ENCODE data around the gene PLAC1. TPM values are rescaled to one million over a fixed set of nuclear protein-coding genes. Genes with fewer than 3 reads are reported as not detected.
A peak's percentile ranks its signal among the peaks of the same experiment; 100 is the strongest.

The PLAC1 gene
- total RNA-seq, 1 experiment from 2014 or later, result 2.6 TPM

GRCh38 chrX:134520860-134521390 is 137.3 kb downstream of the PLAC1 start:
- POLR2A ChIA-PET (ENCODE audit: unreplicated experiment), result interaction anchor here (0.5 to 0.6 kb wide), 2 partner anchors 149 to 219 kb away, joined by 3 to 10 read pairs; no protein-coding TSS in a partner anchor
- H3K4me1 ChIP-seq (ENCODE audit: insufficient read depth, low read length), result no peaks in the 10 kb centered on the region
- ATAC-seq (peak; percentile 99), DNase-seq (peak; percentile 79)
- no TSS peak for BruUV-seq (replicated peaks)
- no peaks in the 10 kb centered on the region for H3K36me3 ChIP-seq (ENCODE audit: low read depth, low read length)
- H3K9ac ChIP-seq (ENCODE audit: low read length), result no peak overlapping the region
- TF ChIP-seq EZH2 (IDR thresholded peaks at IDR 0.05; ENCODE audit: low read length, unreplicated experiment) (no peak), EZH2phosphoT487 (IDR thresholded peaks at IDR 0.05; ENCODE audit: borderline replicate concordance, low read length) (no peak)
- TF ChIP-seq, protein P1, sequence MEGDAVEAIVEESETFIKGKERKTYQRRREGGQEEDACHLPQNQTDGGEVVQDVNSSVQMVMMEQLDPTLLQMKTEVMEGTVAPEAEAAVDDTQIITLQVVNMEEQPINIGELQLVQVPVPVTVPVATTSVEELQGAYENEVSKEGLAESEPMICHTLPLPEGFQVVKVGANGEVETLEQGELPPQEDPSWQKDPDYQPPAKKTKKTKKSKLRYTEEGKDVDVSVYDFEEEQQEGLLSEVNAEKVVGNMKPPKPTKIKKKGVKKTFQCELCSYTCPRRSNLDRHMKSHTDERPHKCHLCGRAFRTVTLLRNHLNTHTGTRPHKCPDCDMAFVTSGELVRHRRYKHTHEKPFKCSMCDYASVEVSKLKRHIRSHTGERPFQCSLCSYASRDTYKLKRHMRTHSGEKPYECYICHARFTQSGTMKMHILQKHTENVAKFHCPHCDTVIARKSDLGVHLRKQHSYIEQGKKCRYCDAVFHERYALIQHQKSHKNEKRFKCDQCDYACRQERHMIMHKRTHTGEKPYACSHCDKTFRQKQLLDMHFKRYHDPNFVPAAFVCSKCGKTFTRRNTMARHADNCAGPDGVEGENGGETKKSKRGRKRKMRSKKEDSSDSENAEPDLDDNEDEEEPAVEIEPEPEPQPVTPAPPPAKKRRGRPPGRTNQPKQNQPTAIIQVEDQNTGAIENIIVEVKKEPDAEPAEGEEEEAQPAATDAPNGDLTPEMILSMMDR (conservative IDR thresholded peaks at IDR 0.05; ENCODE audit: low read depth, low read length), result peak; percentile 80
- no peaks in the 10 kb centered on the region for H3F3A ChIP-seq (ENCODE audit: low read length, unreplicated experiment)
- H4K20me1 ChIP-seq (ENCODE audit: low read length), result no peaks in the 10 kb centered on the region
- no peaks in the 10 kb centered on the region for H3K9me2 ChIP-seq (replicated peaks; ENCODE audit: low read length)
- H3K4me3 ChIP-seq (ENCODE audit: low read length), result no peak overlapping the region
- intact Hi-C loops (cut with micrococcal nuclease), result loop anchor here (1.0 kb wide), 1 partner anchor 232 kb away; no protein-coding TSS in a partner anchor
- CTCF ChIA-PET, result interaction anchor here (0.6 to 1.1 kb wide), 5 partner anchors 200 to 262 kb away, joined by 4 to 11 read pairs (median 5); no protein-coding TSS in a partner anchor
- H3K79me2 ChIP-seq (ENCODE audit: low read length), result no peaks in the 10 kb centered on the region
- H3K4me2 ChIP-seq (ENCODE audit: low read length), result no peak overlapping the region
- H3K27ac ChIP-seq (ENCODE audit: low read length), result no peak overlapping the region
- H2AFZ ChIP-seq (ENCODE audit: low read length), result no peak overlapping the region
- H3K27me3 ChIP-seq (ENCODE audit: low read length), result no peaks in the 10 kb centered on the region
- H3K9me3 ChIP-seq (ENCODE audit: low read length), result no peaks in the 10 kb centered on the region

Small RNA genes lying within 50 kb of the gene (microRNA-seq; reads per million reads assigned to microRNA genes)
- gene MIR424 (ENCODE audit: unreplicated experiment), result 11,177 reads per million, percentile 96 among the genes with 10 or more reads in this experiment
- gene MIR450A1 (ENCODE audit: unreplicated experiment), result 8.8 reads per million, percentile 34 among the genes with 10 or more reads in this experiment
- gene MIR450A2 (ENCODE audit: unreplicated experiment), result 10.0 reads per million, percentile 37 among the genes with 10 or more reads in this experiment
- gene MIR450B (ENCODE audit: unreplicated experiment), result 20.3 reads per million, percentile 44 among the genes with 10 or more reads in this experiment
- gene MIR503 (ENCODE audit: unreplicated experiment), result 221 reads per million, percentile 71 among the genes with 10 or more reads in this experiment
- gene MIR542 (ENCODE audit: unreplicated experiment), result 83.9 reads per million, percentile 61 among the genes with 10 or more reads in this experiment

Other genes with a start within 250 kb of the PLAC1 start
- 27.5 and 44.1 TPM in 2 replicates for gene HPRT1, start 198.3 kb downstream of the PLAC1 start, total RNA-seq (2014; rRNA removed)
- 12.0 and 13.9 TPM in 2 replicates for gene PABIR2, start 138.7 kb upstream of the PLAC1 start, total RNA-seq (2014; rRNA removed)